ENCODE data around the gene RAPGEF2. TPM values are rescaled to one million over a fixed set of nuclear protein-coding genes. Genes with fewer than 3 reads are reported as not detected.
A peak's percentile ranks its signal among the peaks of the same experiment; 100 is the strongest.
"Not testable (repeated sequence)": the region's sequence is repeated elsewhere in the genome, so short reads cannot be mapped to it uniquely, and the experiment has no call there.

RAPGEF2 gene
- total and polyA plus RNA-seq, 2 donors (not counting 1 experiment from before 2014, with no cell fraction given): 10.9 to 45.8 TPM

DNA sequence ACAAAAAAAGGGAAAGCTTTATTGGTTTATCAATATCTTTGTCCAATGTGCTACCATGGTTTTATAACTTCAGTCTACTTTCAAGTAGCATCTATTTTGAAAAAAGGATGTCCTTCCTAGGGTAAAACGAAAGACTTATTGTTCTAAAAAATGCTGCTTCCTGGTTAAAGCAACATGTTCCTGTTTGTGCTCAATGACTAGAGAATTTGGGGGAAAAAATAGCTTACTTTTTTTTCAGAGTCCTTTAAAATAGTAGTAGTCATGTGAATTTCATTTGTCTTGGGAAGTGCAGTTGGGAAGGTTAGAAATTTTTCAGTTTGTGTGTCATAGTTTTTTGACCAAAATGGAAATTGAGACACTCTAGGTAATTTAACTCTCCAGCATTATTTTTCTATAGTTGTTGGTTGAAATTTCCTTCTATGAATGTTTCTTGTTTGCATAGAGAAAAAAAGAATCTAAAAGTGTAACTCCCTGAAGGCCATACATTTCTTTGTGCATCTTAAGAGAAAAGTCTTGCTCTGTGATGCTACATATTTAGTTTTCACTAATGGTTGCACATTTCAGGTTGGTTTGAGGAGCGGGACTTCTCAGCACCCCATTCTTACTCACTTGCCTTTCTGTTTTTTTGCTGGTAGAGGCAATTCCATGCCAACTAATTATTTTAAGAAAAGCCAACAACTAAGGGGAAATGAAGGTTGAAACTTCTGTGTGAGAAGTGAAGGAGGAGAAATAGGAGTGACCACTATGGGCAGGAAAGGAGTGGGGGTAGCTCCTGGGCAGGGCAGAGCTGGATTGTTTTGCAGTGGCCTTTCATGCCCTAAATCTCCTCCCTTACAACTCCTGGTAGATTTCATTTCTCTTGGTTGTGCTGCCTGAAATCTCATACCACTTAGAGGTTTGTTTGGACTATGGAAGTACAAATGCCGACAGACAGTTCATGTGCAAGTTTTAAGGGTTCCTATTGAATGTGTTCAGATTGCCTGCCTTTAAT is 76.4 kb downstream of the RAPGEF2 start:
- Mint-ChIP-seq H3K4me3 (peak overlapping the region; percentile 33), H3K27me3 (peaks cover 16% of the 10 kb centered on the region), H3K9me3 (ENCODE audit: insufficient read depth) (no peaks in the 10 kb centered on the region), H3K27ac (no peak overlapping the region), H3K4me1 (peaks cover 40% of the 10 kb centered on the region)
- Histone ChIP-seq H2AFZ (ENCODE audit: insufficient read depth, low read depth, low read length, poor library complexity, severe bottlenecking) (no peak overlapping the region), H3K9me3 (ENCODE audit: control extremely low read depth in 1 of 3, control insufficient read depth in 2 of 3, insufficient read depth in 1 of 3, low read length in 2 of 3) (no peaks in the 10 kb centered on the region), H3K4me3 (ENCODE audit: control extremely low read depth in 1 of 5, extremely low read depth in 1 of 5, insufficient read depth in 1 of 5, low read depth in 2 of 5, low read length in 4 of 5) (peak overlapping the region in 1 of 5 experiments; percentile 19), H3K4me1 (ENCODE audit: control insufficient read depth in 2 of 2, insufficient read depth in 2 of 2, low read length in 2 of 2) (peaks cover 30 to 37% of the 10 kb centered on the region in 2 donors), H3K9ac (ENCODE audit: low read length) (no peak overlapping the region), H4K20me1 (ENCODE audit: control insufficient read depth, insufficient read depth, low read length, poor library complexity, severe bottlenecking) (peaks cover 42% of the 10 kb centered on the region), H3K79me2 (ENCODE audit: control insufficient read depth, insufficient read depth, low read length) (peaks cover 61% of the 10 kb centered on the region), H3K36me3 (replicated peaks in 1 of 2; ENCODE audit: control extremely low read depth in 1 of 2, control insufficient read depth in 1 of 2, extremely low read depth in 1 of 2, insufficient read depth in 2 of 2, low read length in 1 of 2) (no peaks in the 10 kb centered on the region), H3K4me2 (replicated peaks; ENCODE audit: low read depth, low read length, poor library complexity, severe bottlenecking) (peak overlapping the region; percentile 29), H3K27ac (ENCODE audit: low read length in 2 of 2) (no peak overlapping the region), H3K27me3 (replicated peaks in 1 of 4; ENCODE audit: control extremely low read depth in 1 of 4, control insufficient read depth in 3 of 4, insufficient read depth in 4 of 4, low read length in 3 of 4) (peaks cover 0 to 9% (median 6%) of the 10 kb centered on the region in 4 experiments)
- POLR2A ChIA-PET: no interaction called here
- CTCF ChIA-PET: interaction anchor here (0.8 to 4.5 kb wide), 6 partner anchors 19 to 328 kb away, joined by 3 to 65 read pairs (median 10); no protein-coding TSS in a partner anchor
- intact Hi-C loops (cut with micrococcal nuclease): loop anchor here (5.0 kb wide), 2 partner anchors 77 to 507 kb away; partner anchors contain the start of genes C4orf46, ETFDH and RAPGEF2
- ATAC-seq (ENCODE audit: low read depth) (no peak), DNase-seq (no peak)
- TF ChIP-seq, protein P1, sequence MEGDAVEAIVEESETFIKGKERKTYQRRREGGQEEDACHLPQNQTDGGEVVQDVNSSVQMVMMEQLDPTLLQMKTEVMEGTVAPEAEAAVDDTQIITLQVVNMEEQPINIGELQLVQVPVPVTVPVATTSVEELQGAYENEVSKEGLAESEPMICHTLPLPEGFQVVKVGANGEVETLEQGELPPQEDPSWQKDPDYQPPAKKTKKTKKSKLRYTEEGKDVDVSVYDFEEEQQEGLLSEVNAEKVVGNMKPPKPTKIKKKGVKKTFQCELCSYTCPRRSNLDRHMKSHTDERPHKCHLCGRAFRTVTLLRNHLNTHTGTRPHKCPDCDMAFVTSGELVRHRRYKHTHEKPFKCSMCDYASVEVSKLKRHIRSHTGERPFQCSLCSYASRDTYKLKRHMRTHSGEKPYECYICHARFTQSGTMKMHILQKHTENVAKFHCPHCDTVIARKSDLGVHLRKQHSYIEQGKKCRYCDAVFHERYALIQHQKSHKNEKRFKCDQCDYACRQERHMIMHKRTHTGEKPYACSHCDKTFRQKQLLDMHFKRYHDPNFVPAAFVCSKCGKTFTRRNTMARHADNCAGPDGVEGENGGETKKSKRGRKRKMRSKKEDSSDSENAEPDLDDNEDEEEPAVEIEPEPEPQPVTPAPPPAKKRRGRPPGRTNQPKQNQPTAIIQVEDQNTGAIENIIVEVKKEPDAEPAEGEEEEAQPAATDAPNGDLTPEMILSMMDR (IDR thresholded peaks at IDR 0.05): no peak
- no peak for TF ChIP-seq EZH2 (IDR thresholded peaks at IDR 0.05; ENCODE audit: borderline replicate concordance, insufficient read depth, low read depth, low read length, poor library complexity, severe bottlenecking)
- WGBS (ENCODE audit: insufficient coverage): 40% methylated on average over 1 of the region's 3 CpGs

GRCh38 chr4:159183885-159184605 is 81.2 kb downstream of the RAPGEF2 start:
- H3K9me3 ChIP-seq (ENCODE audit: control extremely low read depth in 1 of 3, control insufficient read depth in 2 of 3, insufficient read depth in 1 of 3, low read length in 2 of 3); H2AFZ ChIP-seq (ENCODE audit: insufficient read depth, low read depth, low read length, poor library complexity, severe bottlenecking); H3K27me3 ChIP-seq (replicated peaks in 1 of 4; ENCODE audit: control extremely low read depth in 1 of 4, control insufficient read depth in 3 of 4, insufficient read depth in 4 of 4, low read length in 3 of 4); POLR2A ChIA-PET; H3K36me3 ChIP-seq (replicated peaks in 1 of 2; ENCODE audit: control extremely low read depth in 1 of 2, control insufficient read depth in 1 of 2, extremely low read depth in 1 of 2, insufficient read depth in 2 of 2, low read length in 1 of 2); H3K4me3 Mint-ChIP-seq; H3K4me2 ChIP-seq (replicated peaks; ENCODE audit: low read depth, low read length, poor library complexity, severe bottlenecking); CTCF ChIA-PET; H3K27me3 Mint-ChIP-seq; DNase-seq; ATAC-seq (ENCODE audit: low read depth); H3K27ac ChIP-seq (ENCODE audit: low read length in 2 of 2); H3K27ac Mint-ChIP-seq; intact Hi-C loops (cut with micrococcal nuclease); H4K20me1 ChIP-seq (ENCODE audit: control insufficient read depth, insufficient read depth, low read length, poor library complexity, severe bottlenecking); H3K9ac ChIP-seq (ENCODE audit: low read length); H3K4me3 ChIP-seq (ENCODE audit: control extremely low read depth in 1 of 5, extremely low read depth in 1 of 5, insufficient read depth in 1 of 5, low read depth in 2 of 5, low read length in 4 of 5); H3K9me3 Mint-ChIP-seq (ENCODE audit: insufficient read depth): not testable (repeated sequence)
- peaks cover 6 to 15% of the 10 kb centered on the region in 2 donors for H3K4me1 ChIP-seq (ENCODE audit: control insufficient read depth in 2 of 2, insufficient read depth in 2 of 2, low read length in 2 of 2)
- peaks cover 24% of the 10 kb centered on the region for H3K79me2 ChIP-seq (ENCODE audit: control insufficient read depth, insufficient read depth, low read length)
- WGBS (ENCODE audit: insufficient coverage): no CpG with 5 or more reads among the region's 4 CpGs
- peaks cover 21% of the 10 kb centered on the region for H3K4me1 Mint-ChIP-seq

Measured in B cell (primary cell).